ENCODE measurements around the gene FAM135A. TPM values are rescaled to one million over a fixed set of nuclear protein-coding genes. Genes with fewer than 3 reads are reported as not detected.

Gene FAM135A
- total RNA-seq, 2 donors from 2014 or later = 8.0 to 8.5 TPM

- peaks cover 25% of the 10 kb centered on the region for H3K27me3 Mint-ChIP-seq
- H3K9me3 Mint-ChIP-seq = peaks cover 3% of the 10 kb centered on the region
- no peaks in the 10 kb centered on the region for H3K36me3 Mint-ChIP-seq (ENCODE audit: low read depth)
- no peak overlapping the region for H3K27ac Mint-ChIP-seq
- H3K4me3 Mint-ChIP-seq = no peak overlapping the region
- ATAC-seq (replicated peaks) = no peak
- no peaks in the 10 kb centered on the region for H3K4me1 Mint-ChIP-seq
Measured at GRCh38 chr6:70388814-70389213, 24.5 kb upstream of the FAM135A start.

- ATAC-seq (replicated peaks) = no peak
- H3K36me3 Mint-ChIP-seq (ENCODE audit: low read depth) = no peaks in the 10 kb centered on the region
- no peak overlapping the region for H3K27ac Mint-ChIP-seq
- peaks cover 28% of the 10 kb centered on the region for H3K27me3 Mint-ChIP-seq
- H3K4me3 Mint-ChIP-seq = no peak overlapping the region
- H3K4me1 Mint-ChIP-seq = no peaks in the 10 kb centered on the region
- H3K9me3 Mint-ChIP-seq = peaks cover 5% of the 10 kb centered on the region
Measured at GRCh38 chr6:70389261-70389660, 24.0 kb upstream of the FAM135A start.

- peaks cover 30% of the 10 kb centered on the region for H3K27me3 Mint-ChIP-seq
- no peaks in the 10 kb centered on the region for H3K36me3 Mint-ChIP-seq (ENCODE audit: low read depth)
- H3K4me1 Mint-ChIP-seq = no peaks in the 10 kb centered on the region
- no peak for ATAC-seq (replicated peaks)
- peaks cover 5% of the 10 kb centered on the region for H3K9me3 Mint-ChIP-seq
- H3K27ac Mint-ChIP-seq = no peak overlapping the region
- no peak overlapping the region for H3K4me3 Mint-ChIP-seq
Measured at GRCh38 chr6:70390067-70390466, 23.2 kb upstream of the FAM135A start.

GRCh38 chr6:70391492-70391891 lies 21.8 kb upstream of the FAM135A start:
- Mint-ChIP-seq H3K4me1 (no peaks in the 10 kb centered on the region), H3K9me3 (peaks cover 5% of the 10 kb centered on the region), H3K27me3 (peaks cover 35% of the 10 kb centered on the region), H3K27ac (no peak overlapping the region), H3K36me3 (ENCODE audit: low read depth) (no peaks in the 10 kb centered on the region), H3K4me3 (no peak overlapping the region)
- no peak for ATAC-seq (replicated peaks)

- Mint-ChIP-seq H3K36me3 (ENCODE audit: low read depth) (no peaks in the 10 kb centered on the region), H3K27me3 (peaks cover 46% of the 10 kb centered on the region), H3K27ac (no peak overlapping the region), H3K4me3 (no peak overlapping the region), H3K9me3 (peaks cover 5% of the 10 kb centered on the region), H3K4me1 (no peaks in the 10 kb centered on the region)
- no peak for ATAC-seq (replicated peaks)
Measured at GRCh38 chr6:70394518-70395300, 18.6 kb upstream of the FAM135A start.

- peaks cover 5% of the 10 kb centered on the region for H3K9me3 Mint-ChIP-seq
- ATAC-seq (replicated peaks) = no peak
- peaks cover 48% of the 10 kb centered on the region for H3K27me3 Mint-ChIP-seq
- no peak overlapping the region for H3K4me3 Mint-ChIP-seq
- H3K4me1 Mint-ChIP-seq = no peaks in the 10 kb centered on the region
- no peak overlapping the region for H3K27ac Mint-ChIP-seq
- no peaks in the 10 kb centered on the region for H3K36me3 Mint-ChIP-seq (ENCODE audit: low read depth)
Measured at GRCh38 chr6:70395301-70395672, 18.0 kb upstream of the FAM135A start.

- Mint-ChIP-seq H3K36me3 (ENCODE audit: low read depth) (no peaks in the 10 kb centered on the region), H3K4me3 (no peak overlapping the region), H3K4me1 (no peaks in the 10 kb centered on the region), H3K27ac (no peak overlapping the region), H3K9me3 (peaks cover 5% of the 10 kb centered on the region), H3K27me3 (peaks cover 44% of the 10 kb centered on the region)
- ATAC-seq (replicated peaks) = no peak
Measured at GRCh38 chr6:70396163-70396562, 17.1 kb upstream of the FAM135A start.

- Mint-ChIP-seq H3K27me3 (peaks cover 39% of the 10 kb centered on the region), H3K27ac (no peak overlapping the region), H3K36me3 (ENCODE audit: low read depth) (no peaks in the 10 kb centered on the region), H3K9me3 (peaks cover 5% of the 10 kb centered on the region), H3K4me1 (no peaks in the 10 kb centered on the region), H3K4me3 (no peak overlapping the region)
- no peak for ATAC-seq (replicated peaks)
Measured at GRCh38 chr6:70396796-70397729, 16.2 kb upstream of the FAM135A start.

- peaks cover 33% of the 10 kb centered on the region for H3K27me3 Mint-ChIP-seq
- H3K4me3 Mint-ChIP-seq = no peak overlapping the region
- peak; percentile 45 for ATAC-seq (replicated peaks)
- no peaks in the 10 kb centered on the region for H3K4me1 Mint-ChIP-seq
- no peaks in the 10 kb centered on the region for H3K9me3 Mint-ChIP-seq
- no peaks in the 10 kb centered on the region for H3K36me3 Mint-ChIP-seq (ENCODE audit: low read depth)
- H3K27ac Mint-ChIP-seq = no peak overlapping the region
Measured at GRCh38 chr6:70398783-70399728, 14.3 kb upstream of the FAM135A start.

- no peak overlapping the region for H3K27ac Mint-ChIP-seq
- no peaks in the 10 kb centered on the region for H3K4me1 Mint-ChIP-seq
- H3K36me3 Mint-ChIP-seq (ENCODE audit: low read depth) = no peaks in the 10 kb centered on the region
- no peak overlapping the region for H3K4me3 Mint-ChIP-seq
- peaks cover 15% of the 10 kb centered on the region for H3K27me3 Mint-ChIP-seq
- no peaks in the 10 kb centered on the region for H3K9me3 Mint-ChIP-seq
- no peak for ATAC-seq (replicated peaks)
Measured at GRCh38 chr6:70404658-70405057, 8.7 kb upstream of the FAM135A start.

- no peak for ATAC-seq (replicated peaks)
- Mint-ChIP-seq H3K27ac (no peak overlapping the region), H3K27me3 (no peaks in the 10 kb centered on the region), H3K4me1 (peaks cover 4% of the 10 kb centered on the region), H3K36me3 (ENCODE audit: low read depth) (peaks cover 9% of the 10 kb centered on the region), H3K9me3 (no peaks in the 10 kb centered on the region), H3K4me3 (no peak overlapping the region)
Measured at GRCh38 chr6:70409216-70409615, 4.1 kb upstream of the FAM135A start.

- Mint-ChIP-seq H3K27me3 (no peaks in the 10 kb centered on the region), H3K9me3 (no peaks in the 10 kb centered on the region), H3K4me3 (peak overlapping the region; percentile 91), H3K4me1 (peaks cover 14% of the 10 kb centered on the region), H3K27ac (peak overlapping the region; percentile 96), H3K36me3 (ENCODE audit: low read depth) (peaks cover 15% of the 10 kb centered on the region)
- ATAC-seq (replicated peaks) = no peak
Measured at GRCh38 chr6:70411542-70412251, 1.6 kb upstream of the FAM135A start.

- Mint-ChIP-seq H3K4me1 (peaks cover 14% of the 10 kb centered on the region), H3K36me3 (ENCODE audit: low read depth) (peaks cover 16% of the 10 kb centered on the region), H3K4me3 (peak overlapping the region; percentile 91), H3K27me3 (no peaks in the 10 kb centered on the region), H3K27ac (peak overlapping the region; percentile 96), H3K9me3 (no peaks in the 10 kb centered on the region)
- peak; percentile 30 for ATAC-seq (replicated peaks)
Measured at GRCh38 chr6:70412252-70413113, 825 bp upstream of the FAM135A start.
